CD4-positive, alpha-beta T cell (primary cell): ENCODE results near the gene NPC1L1. TPM values are rescaled to one million over a fixed set of nuclear protein-coding genes. Genes with fewer than 3 reads are reported as not detected.

Experiments
- ATAC-seq: fragments of 200-7000 bp; cut with Tn5 transposase; one replicate; pipeline ENCODE4 v1.10.0; 2022; ENCODE audit warnings: mild to moderate bottlenecking; ENCODE audit not compliant: poor library complexity
- CTCF ChIA-PET: fragments of 350-600 bp; sonication (Branson Sonifier 250); formaldehyde crosslinking; loops from one replicate; lab custom pipeline; 2021; ENCODE audit warnings: antibody characterized with exemption, inconsistent platforms; lab: Charles Lee
- POLR2A ChIA-PET: fragments of 350-600 bp; sonication (Branson Sonifier 250); formaldehyde crosslinking; loops from one replicate; lab custom pipeline; 2021; ENCODE audit warnings: antibody characterized with exemption, inconsistent platforms; lab: Charles Lee
- DNase-seq, 14 experiments: peaks; one replicate each; pipeline ENCODE4 v3.0.0-alpha.2; 2013 to 2020; ENCODE audit warnings: mixed read lengths in 2 of 14
- H3K27ac ChIP-seq, 2 donors: one replicate each; pipeline versions ENCODE4 v1.5.1 to v1.7.0; 2013; ENCODE audit warnings: low read length in 2 of 2, low read depth in 1 of 2, mild to moderate bottlenecking in 1 of 2
- H3K27me3 ChIP-seq, 2 experiments: 1 replicate in 1 of 2; 2 replicates in 1 of 2; pipeline versions ENCODE4 v1.6.1 to v1.7.0; 2013; ENCODE audit warnings: low read length in 2 of 2, control low read depth in 1 of 2, mild to moderate bottlenecking in 1 of 2, moderate library complexity in 1 of 2; ENCODE audit not compliant: insufficient read depth in 2 of 2, control insufficient read depth in 1 of 2
- H3K36me3 ChIP-seq: one replicate; pipeline ENCODE4 v1.6.1; 2013; ENCODE audit warnings: low read length, control low read depth; ENCODE audit not compliant: insufficient read depth
- H3K4me1 ChIP-seq: one replicate; pipeline ENCODE4 v1.6.1; 2013; ENCODE audit warnings: low read length, control low read depth; ENCODE audit not compliant: insufficient read depth
- H3K4me3 ChIP-seq: one replicate; pipeline ENCODE4 v1.5.1; 2013; ENCODE audit warnings: mild to moderate bottlenecking, low read length, moderate library complexity
- H3K9me3 ChIP-seq, 2 experiments: 1 replicate in 1 of 2; 2 replicates in 1 of 2; pipeline versions ENCODE4 v1.6.1 to v1.7.0; 2013; ENCODE audit warnings: low read length in 2 of 2, mild to moderate bottlenecking in 2 of 2, control low read depth in 1 of 2, moderate library complexity in 1 of 2; ENCODE audit not compliant: control insufficient read depth in 1 of 2, insufficient read depth in 1 of 2
- H3K27ac Mint-ChIP-seq: one replicate; pipeline ENCODE4 v1.8.0; 2020; ENCODE audit warnings: mixed read lengths
- H3K27me3 Mint-ChIP-seq: one replicate; pipeline ENCODE4 v1.8.0; 2021; ENCODE audit warnings: mixed read lengths
- H3K36me3 Mint-ChIP-seq: one replicate; pipeline ENCODE4 v1.8.0; 2021; ENCODE audit warnings: low read depth, mixed read lengths
- H3K4me1 Mint-ChIP-seq: one replicate; pipeline ENCODE4 v1.8.0; 2021; ENCODE audit warnings: low read depth, mixed read lengths
- H3K4me3 Mint-ChIP-seq: one replicate; pipeline ENCODE4 v1.8.0; 2020; ENCODE audit warnings: mild to moderate bottlenecking, mixed read lengths
- H3K9me3 Mint-ChIP-seq: one replicate; pipeline ENCODE4 v1.8.0; 2020; ENCODE audit warnings: mixed read lengths
- intact Hi-C, 2 experiments: fragments of 100-400 bp; cut with DNase I in 1 of 2; cut with micrococcal nuclease in 1 of 2; formaldehyde crosslinking; loops; one replicate each; pipeline versions ENCODE4 v1.15.1 to v1.9.0; 2023 to 2025; cut with DNase I, micrococcal nuclease
- total RNA-seq, 174 experiments: library from RNA in 2 of 174; stranded (reverse) in 2 of 174; gene quantifications; one replicate each; pipeline ENCODE4 v1.2.3 and lab custom pipeline; 2021 to 2026
- TF ChIP-seq, protein P1 (sequence below): fragments of 200-600 bp; IDR thresholded peaks from one replicate; pipeline ENCODE4 v1.8.0; 2022; ENCODE audit warnings: antibody characterized with exemption, mild to moderate bottlenecking

The NPC1L1 gene
- total RNA-seq, 2 experiments from 2014 or later, result 0.08 TPM; not detected in 1

DNA sequence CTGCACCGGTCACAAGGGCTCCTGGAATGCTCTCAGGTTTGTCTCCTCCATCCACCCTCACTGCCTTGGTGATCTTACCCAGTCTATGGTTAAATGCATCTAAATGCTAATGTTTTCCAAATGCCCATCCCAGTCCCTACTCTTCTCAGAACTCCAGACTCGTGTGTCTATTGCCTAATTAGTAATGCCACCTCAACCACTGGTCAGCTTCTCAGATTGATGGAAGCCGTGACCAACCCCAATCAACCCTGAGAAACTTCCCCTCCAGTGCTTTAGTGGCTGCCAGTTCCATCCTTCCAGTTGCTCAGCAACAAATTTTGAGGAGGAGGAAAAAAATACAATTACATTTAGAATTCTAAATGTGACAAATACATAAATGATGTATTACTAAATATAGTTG is 69.3 kb downstream of the NPC1L1 start:
- peaks cover 78% of the 10 kb centered on the region for H3K36me3 ChIP-seq
- H3K4me1 Mint-ChIP-seq, result peaks cover 85% of the 10 kb centered on the region
- TF ChIP-seq, protein P1, sequence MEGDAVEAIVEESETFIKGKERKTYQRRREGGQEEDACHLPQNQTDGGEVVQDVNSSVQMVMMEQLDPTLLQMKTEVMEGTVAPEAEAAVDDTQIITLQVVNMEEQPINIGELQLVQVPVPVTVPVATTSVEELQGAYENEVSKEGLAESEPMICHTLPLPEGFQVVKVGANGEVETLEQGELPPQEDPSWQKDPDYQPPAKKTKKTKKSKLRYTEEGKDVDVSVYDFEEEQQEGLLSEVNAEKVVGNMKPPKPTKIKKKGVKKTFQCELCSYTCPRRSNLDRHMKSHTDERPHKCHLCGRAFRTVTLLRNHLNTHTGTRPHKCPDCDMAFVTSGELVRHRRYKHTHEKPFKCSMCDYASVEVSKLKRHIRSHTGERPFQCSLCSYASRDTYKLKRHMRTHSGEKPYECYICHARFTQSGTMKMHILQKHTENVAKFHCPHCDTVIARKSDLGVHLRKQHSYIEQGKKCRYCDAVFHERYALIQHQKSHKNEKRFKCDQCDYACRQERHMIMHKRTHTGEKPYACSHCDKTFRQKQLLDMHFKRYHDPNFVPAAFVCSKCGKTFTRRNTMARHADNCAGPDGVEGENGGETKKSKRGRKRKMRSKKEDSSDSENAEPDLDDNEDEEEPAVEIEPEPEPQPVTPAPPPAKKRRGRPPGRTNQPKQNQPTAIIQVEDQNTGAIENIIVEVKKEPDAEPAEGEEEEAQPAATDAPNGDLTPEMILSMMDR, result no peak
- H3K4me3 Mint-ChIP-seq, result no peak overlapping the region
- H3K4me3 ChIP-seq, result no peak overlapping the region
- no peaks in the 10 kb centered on the region for H3K9me3 Mint-ChIP-seq
- ChIA-PET POLR2A (no interaction called here), CTCF (no interaction called here)
- no peak for DNase-seq
- no peak for ATAC-seq
- H3K27me3 Mint-ChIP-seq, result no peaks in the 10 kb centered on the region
- H3K36me3 Mint-ChIP-seq, result peaks cover 98% of the 10 kb centered on the region
- H3K27ac Mint-ChIP-seq, result no peak overlapping the region
- no peaks in the 10 kb centered on the region for H3K27me3 ChIP-seq
- H3K9me3 ChIP-seq, result no peaks in the 10 kb centered on the region
- H3K4me1 ChIP-seq, result peaks cover 11% of the 10 kb centered on the region
- no peak overlapping the region for H3K27ac ChIP-seq
- intact Hi-C loops, result loop anchor here in 1 of 2 experiments (10.0 kb wide), 1 partner anchor 127 kb away; no protein-coding TSS in a partner anchor

DNA sequence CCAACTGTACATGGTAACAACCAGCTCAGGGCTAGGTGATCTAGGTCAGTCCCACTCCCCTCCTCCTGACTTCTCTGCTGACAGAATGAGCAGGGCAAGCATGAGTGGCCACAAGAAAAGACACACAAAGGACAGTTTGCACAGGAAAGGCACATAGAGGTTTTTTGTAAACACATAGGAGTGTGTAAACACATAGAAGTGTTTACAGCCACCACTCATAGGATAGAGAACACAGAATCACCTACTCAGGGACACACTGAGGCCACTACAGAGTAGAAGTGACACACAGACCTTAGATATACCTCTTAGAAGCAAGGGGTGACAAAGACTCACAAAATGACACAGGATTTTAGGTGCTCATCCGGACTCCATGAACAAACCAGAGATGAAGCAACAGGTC is 69.7 kb downstream of the NPC1L1 start:
- Histone ChIP-seq H3K36me3 (peaks cover 75% of the 10 kb centered on the region), H3K4me3 (no peak overlapping the region), H3K4me1 (peaks cover 15% of the 10 kb centered on the region), H3K9me3 (no peaks in the 10 kb centered on the region), H3K27ac (no peak overlapping the region), H3K27me3 (no peaks in the 10 kb centered on the region)
- TF ChIP-seq, protein P1, result no peak
- ChIA-PET CTCF (no interaction called here), POLR2A (no interaction called here)
- Mint-ChIP-seq H3K27me3 (no peaks in the 10 kb centered on the region), H3K27ac (no peak overlapping the region), H3K9me3 (no peaks in the 10 kb centered on the region), H3K4me3 (no peak overlapping the region), H3K4me1 (peaks cover 84% of the 10 kb centered on the region), H3K36me3 (peaks cover 98% of the 10 kb centered on the region)
- ATAC-seq (no peak), DNase-seq (no peak)
- intact Hi-C loops, result loop anchor here in 1 of 2 experiments (10.0 kb wide), 1 partner anchor 127 kb away; no protein-coding TSS in a partner anchor

DNA sequence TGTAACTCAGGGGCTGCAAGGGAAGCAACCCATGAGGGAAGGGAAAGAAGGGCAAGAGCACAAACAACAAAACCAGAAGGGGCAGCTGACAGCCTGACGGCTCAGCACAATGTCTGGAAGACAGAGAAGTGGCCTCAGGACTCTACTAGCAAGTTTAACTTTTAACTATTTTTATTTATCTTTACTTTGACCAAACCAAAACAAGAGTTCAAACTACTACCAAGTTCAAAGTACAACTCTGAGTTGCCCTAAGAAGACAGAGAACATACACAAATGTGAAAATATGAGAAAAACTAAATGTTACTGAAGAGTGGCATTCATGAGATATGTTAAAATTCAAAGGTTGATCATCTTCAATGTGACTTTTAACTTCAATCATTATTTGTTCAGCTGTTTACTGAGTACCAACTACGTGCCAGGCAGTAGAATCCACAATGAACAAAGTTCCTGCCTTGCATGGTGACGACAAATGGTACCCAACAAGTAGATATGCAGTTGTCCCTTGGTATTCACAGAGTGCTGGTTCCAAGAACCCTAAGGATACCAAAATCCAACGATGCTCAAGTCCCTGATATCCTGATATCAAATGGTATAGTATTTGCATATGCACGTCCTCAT is 70.4 kb downstream of the NPC1L1 start:
- Mint-ChIP-seq H3K9me3 (no peaks in the 10 kb centered on the region), H3K36me3 (peaks cover 98% of the 10 kb centered on the region), H3K4me3 (no peak overlapping the region), H3K27me3 (no peaks in the 10 kb centered on the region), H3K4me1 (peaks cover 84% of the 10 kb centered on the region), H3K27ac (peak overlapping the region; percentile 52)
- ChIA-PET POLR2A (interaction anchor here (1.0 kb wide), 1 partner anchor 19 kb away, joined by 5 read pairs; no protein-coding TSS in a partner anchor), CTCF (no interaction called here)
- no peaks in the 10 kb centered on the region for H3K27me3 ChIP-seq
- intact Hi-C loops, result loop anchor here in 1 of 2 experiments (10.0 kb wide), 1 partner anchor 126 kb away; no protein-coding TSS in a partner anchor
- H3K36me3 ChIP-seq, result peaks cover 75% of the 10 kb centered on the region
- no peaks in the 10 kb centered on the region for H3K9me3 ChIP-seq
- ATAC-seq (no peak), DNase-seq (no peak)
- no peak overlapping the region for H3K4me3 ChIP-seq
- peaks cover 22% of the 10 kb centered on the region for H3K4me1 ChIP-seq
- TF ChIP-seq, protein P1, result no peak
- no peak overlapping the region for H3K27ac ChIP-seq
